Neural cell (in vitro differentiated cells): ENCODE measurements around the gene GABPB1.

Experiments
- EP300 ChIP-seq: fragments of 450-650 bp; conservative IDR thresholded peaks from 2 replicates; pipeline ENCODE4 v1.6.1; 2014; ENCODE audit warnings: antibody characterized with exemption, mild to moderate bottlenecking, moderate library complexity; ENCODE audit not compliant: poor library complexity, severe bottlenecking
- EZH2 ChIP-seq: fragments of 200-600, 300-800 bp; shearing (Covaris generic), sonication (generic); IDR thresholded peaks from 2 replicates; pipeline ENCODE4 v1.6.1; 2014; ENCODE audit warnings: antibody characterized with exemption, low read length, borderline replicate concordance, mild to moderate bottlenecking; ENCODE audit not compliant: insufficient read depth, poor library complexity, severe bottlenecking
- MXI1 ChIP-seq: fragments of 450-650 bp; conservative IDR thresholded peaks from 2 replicates; pipeline ENCODE4 v1.6.1; 2014; ENCODE audit warnings: antibody characterized with exemption, mild to moderate bottlenecking; ENCODE audit not compliant: poor library complexity, severe bottlenecking
- POLR2AphosphoS5 ChIP-seq: IDR thresholded peaks from 2 replicates; pipeline ENCODE4 v1.6.1; 2012
- RAD21 ChIP-seq: fragments of 450-650 bp; conservative IDR thresholded peaks from 2 replicates; pipeline ENCODE4 v1.6.1; 2014; ENCODE audit warnings: antibody characterized with exemption, mild to moderate bottlenecking, moderate library complexity
- SMC3 ChIP-seq: fragments of 450-650 bp; conservative IDR thresholded peaks from 2 replicates; pipeline ENCODE4 v1.6.1; 2014; ENCODE audit warnings: antibody characterized with exemption, mild to moderate bottlenecking, moderate library complexity; ENCODE audit not compliant: poor library complexity
- TAF1 ChIP-seq: IDR thresholded peaks from 2 replicates; pipeline ENCODE4 v1.6.1; 2012; ENCODE audit warnings: low read depth
- TF ChIP-seq, protein P1 (sequence below): fragments of 450-650 bp; IDR thresholded peaks from 2 replicates; pipeline ENCODE4 v1.5.1; 2014; ENCODE audit warnings: antibody characterized with exemption, mild to moderate bottlenecking, moderate library complexity; ENCODE audit not compliant: poor library complexity, severe bottlenecking
- TF ChIP-seq, protein P2 (sequence below): IDR thresholded peaks from 2 replicates; pipeline ENCODE4 v1.6.1; 2012; ENCODE audit warnings: borderline replicate concordance

DNA sequence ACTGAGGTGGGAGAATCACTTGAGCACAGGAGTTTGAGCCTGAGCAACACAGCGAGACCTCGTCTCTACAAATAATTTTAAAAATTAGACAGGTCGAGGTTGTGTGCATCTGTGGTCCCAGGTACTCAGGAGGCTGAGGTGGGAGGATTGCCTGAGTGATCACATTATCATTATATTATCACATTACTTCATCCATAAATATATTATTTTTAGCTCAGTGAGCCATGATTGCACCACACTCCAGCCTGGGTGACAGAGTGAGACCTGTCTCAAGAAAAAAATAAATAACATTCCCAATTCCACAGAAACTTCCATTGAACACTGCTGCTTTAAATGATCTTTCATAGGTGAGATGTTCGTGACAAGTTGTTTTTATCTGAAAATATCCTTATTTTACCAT, 21.8 kb downstream of the GABPB1 start:
- TF ChIP-seq TAF1 (no peak), SMC3 (no peak), EZH2 (no peak), MXI1 (no peak), EP300 (no peak), POLR2AphosphoS5 (no peak), RAD21 (no peak)
- TF ChIP-seq, protein P1, sequence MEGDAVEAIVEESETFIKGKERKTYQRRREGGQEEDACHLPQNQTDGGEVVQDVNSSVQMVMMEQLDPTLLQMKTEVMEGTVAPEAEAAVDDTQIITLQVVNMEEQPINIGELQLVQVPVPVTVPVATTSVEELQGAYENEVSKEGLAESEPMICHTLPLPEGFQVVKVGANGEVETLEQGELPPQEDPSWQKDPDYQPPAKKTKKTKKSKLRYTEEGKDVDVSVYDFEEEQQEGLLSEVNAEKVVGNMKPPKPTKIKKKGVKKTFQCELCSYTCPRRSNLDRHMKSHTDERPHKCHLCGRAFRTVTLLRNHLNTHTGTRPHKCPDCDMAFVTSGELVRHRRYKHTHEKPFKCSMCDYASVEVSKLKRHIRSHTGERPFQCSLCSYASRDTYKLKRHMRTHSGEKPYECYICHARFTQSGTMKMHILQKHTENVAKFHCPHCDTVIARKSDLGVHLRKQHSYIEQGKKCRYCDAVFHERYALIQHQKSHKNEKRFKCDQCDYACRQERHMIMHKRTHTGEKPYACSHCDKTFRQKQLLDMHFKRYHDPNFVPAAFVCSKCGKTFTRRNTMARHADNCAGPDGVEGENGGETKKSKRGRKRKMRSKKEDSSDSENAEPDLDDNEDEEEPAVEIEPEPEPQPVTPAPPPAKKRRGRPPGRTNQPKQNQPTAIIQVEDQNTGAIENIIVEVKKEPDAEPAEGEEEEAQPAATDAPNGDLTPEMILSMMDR: no peak
- TF ChIP-seq, protein P2, sequence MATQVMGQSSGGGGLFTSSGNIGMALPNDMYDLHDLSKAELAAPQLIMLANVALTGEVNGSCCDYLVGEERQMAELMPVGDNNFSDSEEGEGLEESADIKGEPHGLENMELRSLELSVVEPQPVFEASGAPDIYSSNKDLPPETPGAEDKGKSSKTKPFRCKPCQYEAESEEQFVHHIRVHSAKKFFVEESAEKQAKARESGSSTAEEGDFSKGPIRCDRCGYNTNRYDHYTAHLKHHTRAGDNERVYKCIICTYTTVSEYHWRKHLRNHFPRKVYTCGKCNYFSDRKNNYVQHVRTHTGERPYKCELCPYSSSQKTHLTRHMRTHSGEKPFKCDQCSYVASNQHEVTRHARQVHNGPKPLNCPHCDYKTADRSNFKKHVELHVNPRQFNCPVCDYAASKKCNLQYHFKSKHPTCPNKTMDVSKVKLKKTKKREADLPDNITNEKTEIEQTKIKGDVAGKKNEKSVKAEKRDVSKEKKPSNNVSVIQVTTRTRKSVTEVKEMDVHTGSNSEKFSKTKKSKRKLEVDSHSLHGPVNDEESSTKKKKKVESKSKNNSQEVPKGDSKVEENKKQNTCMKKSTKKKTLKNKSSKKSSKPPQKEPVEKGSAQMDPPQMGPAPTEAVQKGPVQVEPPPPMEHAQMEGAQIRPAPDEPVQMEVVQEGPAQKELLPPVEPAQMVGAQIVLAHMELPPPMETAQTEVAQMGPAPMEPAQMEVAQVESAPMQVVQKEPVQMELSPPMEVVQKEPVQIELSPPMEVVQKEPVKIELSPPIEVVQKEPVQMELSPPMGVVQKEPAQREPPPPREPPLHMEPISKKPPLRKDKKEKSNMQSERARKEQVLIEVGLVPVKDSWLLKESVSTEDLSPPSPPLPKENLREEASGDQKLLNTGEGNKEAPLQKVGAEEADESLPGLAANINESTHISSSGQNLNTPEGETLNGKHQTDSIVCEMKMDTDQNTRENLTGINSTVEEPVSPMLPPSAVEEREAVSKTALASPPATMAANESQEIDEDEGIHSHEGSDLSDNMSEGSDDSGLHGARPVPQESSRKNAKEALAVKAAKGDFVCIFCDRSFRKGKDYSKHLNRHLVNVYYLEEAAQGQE: no peak
